AG08395 (cell line): ENCODE data around the gene LINC01488.
A peak's percentile ranks its signal among the peaks of the same experiment; 100 is the strongest.

Experiments used
- DNase-seq: peaks from one replicate; pipeline ENCODE4 v3.0.0; 2012; ENCODE audit warnings: mixed read lengths, low spot score

LINC01488 gene

GRCh38 chr11:69510471-69511357, 29.3 kb downstream of the LINC01488 start:
- DNase-seq, result peak; percentile 29

GRCh38 chr11:69511358-69512055, 30.0 kb downstream of the LINC01488 start:
- DNase-seq, result peak; percentile 53

- DNase-seq, result no peak
Measured at GRCh38 chr11:69512136-69512535, 30.7 kb downstream of the LINC01488 start.

GRCh38 chr11:69512790-69513189, 31.3 kb downstream of the LINC01488 start:
- DNase-seq, result no peak

GRCh38 chr11:69513196-69513595, 31.7 kb downstream of the LINC01488 start:
- no peak for DNase-seq

- no peak for DNase-seq
Measured at GRCh38 chr11:69513663-69514224, 32.3 kb downstream of the LINC01488 start.

GRCh38 chr11:69514771-69515170, 33.3 kb downstream of the LINC01488 start:
- DNase-seq, result no peak

- no peak for DNase-seq
Measured at GRCh38 chr11:69515271-69516245, 34.1 kb downstream of the LINC01488 start.

GRCh38 chr11:69516526-69516925, 35.1 kb downstream of the LINC01488 start:
- DNase-seq, result no peak

- DNase-seq, result peak; percentile 81
Measured at GRCh38 chr11:69518081-69518950, 36.9 kb downstream of the LINC01488 start.

GRCh38 chr11:69520186-69520916, 38.9 kb downstream of the LINC01488 start:
- no peak for DNase-seq

- no peak for DNase-seq
Measured at GRCh38 chr11:69521457-69521856, 40.0 kb downstream of the LINC01488 start.

- no peak for DNase-seq
Measured at GRCh38 chr11:69523453-69523852, 42.0 kb downstream of the LINC01488 start.

GRCh38 chr11:69524291-69524882, 42.9 kb downstream of the LINC01488 start:
- peak; percentile 68 for DNase-seq

GRCh38 chr11:69524991-69525411, 43.5 kb downstream of the LINC01488 start:
- DNase-seq, result no peak

GRCh38 chr11:69525516-69526452, 44.3 kb downstream of the LINC01488 start:
- DNase-seq, result no peak

- DNase-seq, result no peak
Measured at GRCh38 chr11:69526453-69526810, 45.0 kb downstream of the LINC01488 start.

- DNase-seq, result no peak
Measured at GRCh38 chr11:69529001-69529400, 47.5 kb downstream of the LINC01488 start.
